Right atrium auricular region (tissue), 2 donors: ENCODE results near the gene CREB5. TPM values are rescaled to one million over a fixed set of nuclear protein-coding genes. Genes with fewer than 3 reads are reported as not detected.
A peak's percentile ranks its signal among the peaks of the same experiment; 100 is the strongest.

Experiments
- DNase-seq: peaks from one replicate; pipeline ENCODE4 v3.0.0-alpha.2; 2019; ENCODE audit warnings: low spot score
- H3K27ac ChIP-seq, 2 donors: fragments of 200-600 bp; sonication (generic); 1 replicate in 1 of 2; 2 replicates in 1 of 2; pipeline ENCODE4 v1.5.1; 2016 to 2019
- H3K27me3 ChIP-seq, 2 donors: fragments of 200-600 bp; sonication (generic); one replicate each; pipeline versions ENCODE4 v1.5.1 to v1.6.0; 2017 to 2019
- H3K36me3 ChIP-seq: fragments of 200-600 bp; sonication (generic); one replicate; pipeline ENCODE4 v1.5.1; 2016
- H3K4me1 ChIP-seq, 2 donors: fragments of 200-600 bp; sonication (generic); one replicate each; pipeline versions ENCODE4 v1.5.1 to v1.6.0; 2017 to 2019
- H3K4me3 ChIP-seq, 2 donors: fragments of 200-600 bp; sonication (generic); 1 replicate in 1 of 2; 2 replicates in 1 of 2; pipeline ENCODE4 v1.5.1; 2017 to 2019; ENCODE audit warnings: mild to moderate bottlenecking in 1 of 2, moderate library complexity in 1 of 2
- H3K9me3 ChIP-seq, 2 donors: fragments of 200-600 bp; sonication (generic); one replicate each; pipeline ENCODE4 v1.5.1; 2019
- CTCF ChIP-seq, 2 donors: fragments of 200-600 bp; sonication (generic); IDR thresholded peaks; one replicate each; pipeline ENCODE4 v1.5.1; 2019; ENCODE audit warnings: antibody characterized with exemption in 2 of 2
- total RNA-seq, 2 donors: library from RNA; depleted of rRNA; stranded (reverse); fragments of >200 nt; gene quantifications; one replicate each; pipeline ENCODE4 v1.1.0, GENCODE V29; 2016

Gene CREB5
- total RNA-seq, 2 donors from 2014 or later, result 10.5 to 20.8 TPM

- Histone ChIP-seq H3K27me3 (no peaks in the 10 kb centered on the region), H3K4me1 (peaks cover 0 to 50% of the 10 kb centered on the region in 2 donors), H3K9me3 (no peaks in the 10 kb centered on the region), H3K36me3 (no peaks in the 10 kb centered on the region), H3K27ac (no peak overlapping the region), H3K4me3 (no peak overlapping the region)
- TF ChIP-seq CTCF (IDR thresholded peaks at IDR 0.05), result no peak
- no peak for DNase-seq
These were observed 292.4 kb downstream of the CREB5 start for GRCh38 chr7:28704706-28705105.

DNA sequence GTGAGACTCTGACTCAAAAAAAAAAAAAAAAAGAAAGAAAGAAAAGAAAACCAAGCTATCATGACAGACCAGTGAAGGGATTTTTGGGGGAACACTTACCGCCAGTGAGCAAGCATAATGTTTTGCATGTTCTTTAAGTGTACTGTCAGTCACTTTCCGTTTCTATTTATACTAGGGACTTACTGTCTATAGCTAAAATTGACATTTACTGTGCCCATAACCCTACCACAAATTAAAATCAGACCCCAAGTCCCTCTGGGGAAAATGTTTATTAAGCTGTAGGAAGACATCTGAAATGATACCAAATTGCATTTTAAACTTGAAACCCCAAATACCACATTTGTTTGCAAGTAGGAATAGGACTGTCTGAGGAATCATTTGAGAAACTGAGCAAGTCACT, 293.0 kb downstream of the CREB5 start:
- peaks cover 0 to 44% of the 10 kb centered on the region in 2 donors for H3K4me1 ChIP-seq
- H3K4me3 ChIP-seq, result no peak overlapping the region
- no peaks in the 10 kb centered on the region for H3K9me3 ChIP-seq
- TF ChIP-seq CTCF (IDR thresholded peaks at IDR 0.05), result no peak
- H3K27me3 ChIP-seq, result no peaks in the 10 kb centered on the region
- DNase-seq, result no peak
- H3K27ac ChIP-seq, result no peak overlapping the region
- H3K36me3 ChIP-seq, result no peaks in the 10 kb centered on the region

DNA sequence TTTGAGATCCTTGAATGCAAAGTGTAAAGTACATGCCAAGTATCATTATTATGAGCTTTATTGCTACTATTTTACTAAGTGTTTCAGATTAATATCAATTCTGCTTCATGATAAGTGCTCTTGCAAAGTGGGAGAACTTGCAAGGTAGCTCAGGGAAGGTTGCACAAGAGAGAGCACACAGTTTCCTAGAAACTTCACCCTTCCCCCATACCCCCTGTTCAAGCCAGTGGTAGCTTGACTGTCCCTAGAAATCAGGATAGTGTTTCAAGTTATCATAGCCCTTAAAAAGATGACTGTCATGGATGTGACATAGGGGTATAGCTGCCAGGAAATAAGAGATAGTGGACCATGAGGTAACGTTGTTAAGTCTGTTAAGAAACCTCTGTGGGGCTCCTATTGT, 294.3 kb downstream of the CREB5 start:
- DNase-seq, result no peak
- Histone ChIP-seq H3K9me3 (no peaks in the 10 kb centered on the region), H3K27me3 (no peaks in the 10 kb centered on the region), H3K4me1 (peaks cover 0 to 31% of the 10 kb centered on the region in 2 donors), H3K36me3 (no peaks in the 10 kb centered on the region), H3K27ac (no peak overlapping the region), H3K4me3 (no peak overlapping the region)
- TF ChIP-seq CTCF (IDR thresholded peaks at IDR 0.05), result no peak

DNA sequence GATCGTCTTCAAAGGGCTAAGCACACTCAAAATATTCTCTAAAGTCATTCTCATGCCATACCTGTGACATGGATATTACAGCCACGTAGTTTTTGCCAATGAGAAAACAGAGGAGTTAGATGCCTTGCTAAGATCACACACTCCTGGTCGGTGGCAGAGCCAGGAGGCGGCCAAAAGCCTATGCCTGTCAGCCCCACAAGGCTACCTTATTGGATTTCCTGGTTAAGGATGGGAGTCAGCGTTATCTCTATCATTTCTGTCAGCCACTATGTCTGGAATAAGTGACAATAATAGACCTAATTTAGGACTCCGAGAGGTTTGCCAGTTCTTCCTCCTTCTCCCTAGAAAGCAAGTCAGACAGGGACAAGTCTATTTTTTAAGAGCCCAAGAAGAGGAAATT, 295.0 kb downstream of the CREB5 start:
- H3K4me1 ChIP-seq, result peaks cover 0 to 24% of the 10 kb centered on the region in 2 donors
- no peak overlapping the region for H3K27ac ChIP-seq
- no peak for TF ChIP-seq CTCF (IDR thresholded peaks at IDR 0.05)
- H3K4me3 ChIP-seq, result no peak overlapping the region
- no peaks in the 10 kb centered on the region for H3K36me3 ChIP-seq
- no peaks in the 10 kb centered on the region for H3K9me3 ChIP-seq
- no peaks in the 10 kb centered on the region for H3K27me3 ChIP-seq
- no peak for DNase-seq

GRCh38 chr7:28708033-28708951, 296.0 kb downstream of the CREB5 start:
- H3K27ac ChIP-seq, result no peak overlapping the region
- peaks cover 0 to 16% of the 10 kb centered on the region in 2 donors for H3K4me1 ChIP-seq
- TF ChIP-seq CTCF (IDR thresholded peaks at IDR 0.05), result no peak
- no peaks in the 10 kb centered on the region for H3K36me3 ChIP-seq
- no peaks in the 10 kb centered on the region for H3K9me3 ChIP-seq
- DNase-seq, result no peak
- H3K27me3 ChIP-seq, result no peaks in the 10 kb centered on the region
- peak overlapping the region in 1 of 2 donors; percentile 30 for H3K4me3 ChIP-seq
